Fibroblast of skin of abdomen (primary cell): ENCODE data around the gene KCNS1.
A peak's percentile ranks its signal among the peaks of the same experiment; 100 is the strongest.

ENCODE experiments used
- DNase-seq: peaks from one replicate; pipeline ENCODE4 v3.0.0-alpha.2; 2013

Gene KCNS1

GRCh38 chr20:45049438-45049837 lies 51.5 kb downstream of the KCNS1 start:
- no peak for DNase-seq

GRCh38 chr20:45047581-45048119 lies 53.3 kb downstream of the KCNS1 start:
- DNase-seq = no peak

DNA sequence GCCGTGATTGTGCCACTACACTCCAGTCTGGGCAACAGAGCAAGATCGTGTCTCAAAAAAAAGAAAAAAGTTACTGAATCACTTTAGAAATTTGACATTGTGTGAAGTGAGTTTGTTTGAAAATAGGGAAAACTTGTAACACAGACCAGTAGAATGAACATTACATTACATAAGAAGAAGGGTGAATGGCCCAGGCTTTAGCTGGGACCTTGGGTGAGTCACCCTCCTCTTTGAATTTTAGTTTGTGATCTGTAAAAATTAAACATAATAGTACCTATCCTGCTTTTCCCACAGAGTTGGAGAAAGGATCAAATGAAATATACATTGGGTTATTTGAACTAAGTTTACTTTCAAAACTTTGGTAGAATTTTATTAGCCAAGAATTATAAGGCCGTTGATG lies 56.3 kb downstream of the KCNS1 start:
- no peak for DNase-seq

DNA sequence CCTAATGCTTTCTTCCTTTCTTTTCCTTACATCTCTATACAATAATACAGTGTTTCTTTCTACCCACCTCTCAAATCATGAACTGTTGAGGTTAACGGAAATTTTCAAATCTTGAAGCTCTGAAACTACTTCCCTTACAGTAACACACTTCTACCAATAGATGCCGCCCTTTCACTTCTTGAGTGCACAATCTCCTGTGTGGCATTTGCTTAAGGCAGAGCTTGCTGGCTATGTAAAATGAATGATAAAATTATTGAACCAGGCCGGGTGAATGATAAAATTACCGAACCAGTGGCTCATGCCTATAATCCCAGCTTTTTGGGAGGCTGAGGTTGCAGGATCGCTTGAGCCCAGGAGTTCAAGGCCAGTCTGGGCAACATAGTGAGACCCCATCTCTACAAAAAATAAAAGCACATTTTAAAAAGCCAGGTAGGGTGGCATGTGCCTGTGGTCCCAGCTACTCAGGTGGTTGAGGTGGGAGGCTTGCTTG lies 56.8 kb downstream of the KCNS1 start:
- DNase-seq = peak; percentile 75

GRCh38 chr20:45042978-45043377 lies 57.9 kb downstream of the KCNS1 start:
- DNase-seq = no peak
